G401 (cell line): ENCODE data around the gene OAT. TPM values are rescaled to one million over a fixed set of nuclear protein-coding genes. Genes with fewer than 3 reads are reported as not detected.
A peak's percentile ranks its signal among the peaks of the same experiment; 100 is the strongest.

Experiments used
- DNase-seq: peaks from one replicate; pipeline ENCODE4 v3.0.0-alpha.2; 2015; ENCODE audit warnings: low spot score
- in situ Hi-C: cut with HindIII; loops from 2 replicates; pipeline ENCODE4 v1.10.0; 2016; ENCODE audit warnings: low sequenced_read_pairs, mixed read lengths
- total RNA-seq: library from RNA; depleted of rRNA; stranded (reverse); fragments of >200 nt; shearing (Covaris generic); gene quantifications from 2 replicates; pipeline ENCODE4 v1.2.3, GENCODE V29; 2014

The OAT gene
- total RNA-seq, 1 experiment from 2014 or later, result 244 TPM

DNA sequence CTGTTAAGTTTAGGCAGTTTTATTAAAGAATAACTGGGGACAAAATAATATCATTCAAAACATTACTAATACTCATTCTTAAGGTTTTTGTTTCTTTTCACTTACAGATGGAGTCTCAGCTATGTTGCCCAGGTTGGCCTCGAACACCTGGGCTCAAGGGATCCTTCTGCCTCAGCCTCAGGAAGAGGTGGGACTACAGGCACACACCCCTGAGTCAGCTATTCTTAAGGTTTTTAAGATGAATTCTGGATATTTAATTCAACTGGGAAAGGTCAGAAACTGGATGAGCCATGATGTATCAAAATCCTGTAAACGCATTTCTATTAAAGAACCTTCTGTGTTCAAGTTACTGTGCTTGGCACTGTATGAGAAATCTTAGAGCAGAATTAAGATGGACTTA is 3.5 kb downstream of the OAT start:
- DNase-seq, result no peak
- in situ Hi-C loops, result no loop called here

- in situ Hi-C loops, result no loop called here
- DNase-seq, result peak; percentile 42
Measured at GRCh38 chr10:124414076-124414475, 4.6 kb downstream of the OAT start.

- no peak for DNase-seq
- in situ Hi-C loops, result no loop called here
Measured at GRCh38 chr10:124409696-124410095, 9.0 kb downstream of the OAT start.

DNA sequence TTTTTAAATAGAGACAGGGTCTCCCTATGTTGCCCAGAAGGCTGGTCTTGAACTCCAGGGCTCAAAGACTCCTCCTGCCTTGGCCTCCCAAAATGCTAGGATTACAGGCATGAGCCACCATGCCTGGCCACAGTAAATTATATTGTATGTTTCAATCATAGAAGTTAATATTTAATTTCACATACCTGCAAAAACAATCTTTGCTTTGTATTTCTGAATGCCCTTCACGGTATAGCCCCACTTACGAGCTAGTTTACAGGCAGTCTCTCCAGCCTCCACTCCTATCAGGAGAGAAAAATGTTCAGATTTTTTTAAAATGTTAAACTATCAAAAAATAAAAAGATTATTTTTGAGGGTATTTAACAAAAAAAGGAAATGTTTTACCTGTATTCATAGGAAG is 10.4 kb downstream of the OAT start:
- in situ Hi-C loops, result no loop called here
- no peak for DNase-seq

DNA sequence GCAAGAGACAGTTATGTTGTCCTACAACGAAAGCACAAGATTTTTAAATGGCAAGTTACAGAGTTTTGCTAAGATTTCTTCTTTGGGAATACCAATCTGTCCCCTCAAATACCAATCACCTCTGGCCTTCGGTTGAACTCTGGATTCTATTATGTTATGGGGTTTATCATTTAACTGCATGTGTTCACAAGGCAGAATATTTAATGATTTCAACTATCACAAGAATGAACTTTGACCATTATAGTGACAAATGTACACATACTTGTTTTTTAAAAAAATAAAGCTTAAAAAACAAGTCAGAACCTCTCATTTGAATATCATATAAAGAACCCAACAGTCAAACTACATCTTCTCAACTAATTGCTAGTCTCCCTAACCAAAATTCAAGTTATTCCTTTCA is 11.3 kb downstream of the OAT start:
- no peak for DNase-seq
- in situ Hi-C loops, result no loop called here

DNA sequence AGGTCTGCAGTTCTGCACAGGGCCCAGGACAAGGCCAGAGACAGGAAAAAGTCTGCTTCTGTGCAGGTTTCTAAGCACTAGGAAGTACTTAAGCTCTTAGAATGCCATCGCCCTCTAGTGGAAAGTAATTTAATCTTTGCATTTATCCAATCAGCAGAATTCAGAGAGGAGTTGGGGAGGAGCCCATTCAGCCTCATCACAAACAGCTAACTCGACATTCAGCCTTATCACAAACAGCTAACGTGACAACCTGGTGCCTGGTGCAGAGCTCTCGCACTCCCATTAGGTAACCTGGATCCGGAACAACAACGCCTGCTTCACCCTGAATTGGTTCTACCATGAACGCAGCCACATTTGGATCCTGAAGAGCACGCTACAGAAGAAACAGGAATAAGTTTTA is 15.2 kb downstream of the OAT start:
- DNase-seq, result peak; percentile 86
- in situ Hi-C loops, result no loop called here

- no peak for DNase-seq
- in situ Hi-C loops, result no loop called here
Measured at GRCh38 chr10:124402273-124402672, 16.4 kb downstream of the OAT start.

GRCh38 chr10:124401633-124402032 is 17.1 kb downstream of the OAT start:
- in situ Hi-C loops, result no loop called here
- DNase-seq, result no peak

DNA sequence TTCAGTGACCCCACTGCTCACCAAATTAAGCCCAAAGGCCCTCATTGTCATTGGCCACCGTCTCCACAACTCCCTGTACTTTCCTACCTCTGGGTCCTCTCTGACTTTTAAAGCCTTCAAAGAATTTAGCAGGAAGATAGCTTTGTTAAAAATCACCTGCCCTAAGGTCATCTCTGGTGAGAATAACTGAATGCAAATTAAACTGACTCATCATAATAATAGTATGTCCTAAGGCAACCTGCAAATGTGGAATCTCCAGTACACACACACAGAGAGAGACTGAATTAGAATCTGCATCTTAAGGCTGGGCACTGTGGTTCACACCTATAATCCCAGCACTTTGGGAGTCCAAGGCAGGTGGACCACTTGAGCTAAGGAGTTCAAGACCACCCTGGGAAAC is 24.1 kb downstream of the OAT start:
- in situ Hi-C loops, result no loop called here

GRCh38 chr10:124392626-124393342 is 25.9 kb downstream of the OAT start:
- in situ Hi-C loops, result no loop called here

More for the DNA sequence above, 24.1 kb downstream of the OAT start:
- DNase-seq, result no peak

DNA sequence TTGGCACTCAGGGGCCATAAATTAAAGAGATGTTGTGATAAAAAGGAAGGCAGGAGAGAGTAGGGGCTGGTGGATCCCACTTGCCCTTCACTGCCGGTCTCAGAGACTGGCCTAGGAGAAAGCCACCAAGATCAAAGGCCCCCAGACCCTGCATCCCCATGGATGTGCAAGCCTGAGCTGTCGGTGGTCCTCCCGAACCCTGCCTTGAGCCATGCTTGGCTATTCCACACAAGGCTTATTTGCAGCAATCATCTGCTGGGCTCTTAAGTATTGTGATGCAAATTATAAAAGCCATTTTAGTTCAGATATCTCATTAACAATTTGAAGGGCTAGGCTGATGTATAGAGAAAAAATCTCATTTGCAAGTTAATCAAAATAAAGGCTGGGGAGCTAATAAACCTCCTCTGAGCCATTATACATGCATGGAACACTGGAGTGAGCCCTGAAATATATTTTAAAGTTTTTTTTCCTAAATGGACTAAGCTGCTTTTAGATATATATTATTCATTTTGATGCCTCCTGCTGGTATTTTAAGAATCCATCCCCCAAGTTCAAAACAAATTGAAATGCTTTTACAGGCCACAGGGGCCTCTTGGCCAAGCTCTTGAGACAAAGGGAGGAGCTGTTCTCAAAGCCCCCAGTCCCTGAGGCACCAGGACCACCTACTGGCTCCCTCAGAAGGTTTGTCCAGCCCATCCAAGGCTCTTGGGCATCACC is 28.1 kb downstream of the OAT start:
- in situ Hi-C loops, result no loop called here
- DNase-seq, result no peak

More at GRCh38 chr10:124392626-124393342, 25.9 kb downstream of the OAT start:
- no peak for DNase-seq

GRCh38 chr10:124389613-124390361 is 28.9 kb downstream of the OAT start:
- in situ Hi-C loops, result no loop called here
- no peak for DNase-seq

- in situ Hi-C loops, result no loop called here
Measured at GRCh38 chr10:124388823-124389612, 29.7 kb downstream of the OAT start.

DNA sequence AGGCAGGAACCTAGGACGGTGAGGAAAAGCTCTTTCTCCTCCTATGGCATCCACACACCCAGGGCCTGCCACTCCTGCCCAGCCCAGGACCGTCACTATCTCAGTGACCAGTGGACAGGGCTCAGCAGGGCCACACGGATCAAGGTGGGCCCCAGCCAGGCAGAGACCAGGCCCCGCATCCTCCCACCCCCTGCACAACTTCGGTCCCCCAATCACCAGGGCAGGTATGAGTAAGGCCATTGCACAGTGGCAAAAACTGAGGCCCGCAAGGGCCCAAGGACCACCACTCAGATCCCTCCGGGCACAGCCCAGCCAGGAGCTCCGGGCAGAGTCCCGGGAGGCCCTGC is 30.3 kb downstream of the OAT start:
- in situ Hi-C loops, result no loop called here
- no peak for DNase-seq

More at GRCh38 chr10:124388823-124389612, 29.7 kb downstream of the OAT start:
- DNase-seq, result peak; percentile 78

DNA sequence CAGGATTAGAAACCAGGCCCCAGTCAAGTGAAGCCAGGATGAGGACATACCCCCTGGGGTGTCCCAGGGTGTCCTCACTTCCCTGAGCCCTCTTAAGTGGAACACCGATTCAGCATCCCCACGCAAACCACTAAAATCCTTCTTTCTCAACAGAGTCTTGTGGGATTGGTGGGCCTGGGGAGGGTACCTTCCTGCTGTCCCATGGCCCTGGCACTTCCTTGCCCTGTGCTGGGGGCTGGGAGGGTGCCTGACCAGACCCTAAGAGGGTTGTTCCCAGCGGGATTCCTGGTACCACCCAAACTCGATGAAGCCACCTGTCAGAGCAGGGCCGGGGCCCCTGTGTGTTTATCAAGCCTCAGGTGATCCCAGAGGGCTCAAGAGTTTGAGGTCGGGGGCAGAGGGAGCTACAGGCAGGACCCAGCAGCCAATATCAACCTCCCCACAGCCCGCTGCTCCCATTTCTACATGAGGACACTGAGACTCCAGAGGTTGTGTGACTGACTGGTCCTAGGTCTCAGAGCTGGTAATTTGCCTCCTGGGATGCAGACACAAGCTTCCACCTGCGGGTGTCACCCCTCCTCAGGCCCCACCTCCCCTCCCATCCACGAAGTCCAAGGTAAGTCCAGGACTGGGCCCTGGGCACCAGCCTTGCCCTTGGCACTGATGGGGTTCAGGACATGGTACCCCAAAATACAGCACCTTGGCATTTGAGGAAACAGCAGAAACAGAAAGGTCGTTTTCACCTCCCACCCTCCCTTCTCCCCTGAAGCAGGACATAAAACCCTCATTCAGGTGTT is 31.4 kb downstream of the OAT start:
- no peak for DNase-seq
- in situ Hi-C loops, result no loop called here

- in situ Hi-C loops, result no loop called here
Measured at GRCh38 chr10:124386186-124387077, 32.3 kb downstream of the OAT start.

DNA sequence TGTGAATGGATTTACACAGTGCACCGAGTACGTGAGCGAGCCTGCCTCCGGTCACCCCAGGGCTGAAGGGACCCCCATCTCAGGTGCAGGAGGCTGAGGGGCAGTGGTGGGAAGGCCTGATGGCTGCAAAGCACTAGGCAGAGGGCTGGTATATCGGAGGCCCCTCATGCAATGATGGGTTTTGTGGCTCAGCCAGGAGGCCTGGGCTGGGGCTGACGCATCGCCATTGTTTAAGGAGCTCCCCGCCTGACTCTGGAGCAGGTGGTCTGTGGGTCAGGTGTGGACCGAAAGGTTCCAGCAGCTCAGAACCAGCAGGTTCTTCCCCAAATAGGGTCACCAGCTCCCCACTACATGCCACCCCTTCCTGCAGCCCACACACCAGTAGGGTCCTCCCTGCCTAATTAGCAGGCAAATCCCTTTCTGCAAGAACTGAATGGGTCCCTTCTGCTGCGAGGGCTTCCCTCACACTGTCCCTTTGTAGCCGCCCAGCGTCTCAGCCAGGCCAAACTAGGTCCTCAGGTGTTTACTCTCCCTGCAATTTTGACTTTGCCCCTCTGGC is 33.0 kb downstream of the OAT start:
- DNase-seq, result no peak
- in situ Hi-C loops, result no loop called here

More at GRCh38 chr10:124386186-124387077, 32.3 kb downstream of the OAT start:
- DNase-seq, result no peak
